Fibroblast of skin of left biceps (primary cell): ENCODE results near the gene GPR132.
A peak's percentile ranks its signal among the peaks of the same experiment; 100 is the strongest.

ENCODE experiments used
- DNase-seq, 2 experiments: peaks; one replicate each; pipeline ENCODE4 v3.0.0-alpha.2; 2013; ENCODE audit warnings: low read depth in 2 of 2

The GPR132 gene

GRCh38 chr14:105020815-105021655 is 44.2 kb downstream of the GPR132 start, which contains the start of gene CDCA4:
Gene CDCA4 (minus strand): TSS chr14:105021083. CDS start chr14:105011929, 9,154 bp downstream.
- DNase-seq, result peak; percentile 91 to 93

DNA sequence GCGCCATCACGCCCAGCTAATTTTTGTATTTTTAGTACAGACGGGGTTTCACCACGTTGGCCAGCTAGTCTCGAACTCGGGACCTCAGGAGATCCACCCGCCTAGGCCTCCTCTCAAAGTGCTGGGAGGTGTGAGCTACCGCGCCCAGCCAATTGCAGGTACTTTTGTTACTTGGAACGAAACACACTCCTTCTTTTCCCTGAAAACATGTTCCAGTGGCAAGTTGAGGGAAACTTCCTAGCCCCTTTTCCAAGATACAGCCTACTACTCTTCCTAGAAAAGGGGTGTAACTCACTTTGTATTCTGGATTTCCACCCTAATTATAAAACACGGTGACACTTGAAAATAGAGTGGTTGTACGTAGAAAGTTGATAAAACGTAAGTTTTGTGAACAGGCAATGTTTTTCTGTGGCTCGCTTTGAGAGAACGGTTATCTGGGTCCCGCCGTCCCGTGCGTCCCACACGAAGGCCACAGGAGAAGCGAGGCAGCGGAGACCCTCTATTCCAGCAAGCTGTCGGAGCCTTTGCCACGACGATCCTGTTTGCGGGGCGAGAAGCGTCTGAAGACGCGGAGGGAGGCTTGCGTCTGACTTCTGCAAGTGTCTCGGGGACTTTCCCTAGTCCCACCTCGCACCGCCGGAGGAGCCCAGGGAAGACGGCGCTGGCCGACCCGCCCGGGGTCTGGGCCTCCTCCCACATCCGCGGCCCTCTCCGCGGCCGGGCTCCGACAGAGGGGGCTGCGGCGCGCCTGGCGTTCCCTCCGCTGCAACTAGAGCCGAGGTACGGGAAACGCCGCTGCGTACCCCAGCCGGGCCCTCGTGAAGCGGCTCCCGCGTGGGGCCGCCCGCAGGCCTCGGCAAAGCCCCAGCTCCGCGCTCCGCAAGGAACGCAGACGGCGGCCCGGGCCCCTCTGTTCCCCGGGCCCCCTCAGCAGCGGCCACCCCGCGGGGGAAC is 45.1 kb downstream of the GPR132 start:
- no peak for DNase-seq

DNA sequence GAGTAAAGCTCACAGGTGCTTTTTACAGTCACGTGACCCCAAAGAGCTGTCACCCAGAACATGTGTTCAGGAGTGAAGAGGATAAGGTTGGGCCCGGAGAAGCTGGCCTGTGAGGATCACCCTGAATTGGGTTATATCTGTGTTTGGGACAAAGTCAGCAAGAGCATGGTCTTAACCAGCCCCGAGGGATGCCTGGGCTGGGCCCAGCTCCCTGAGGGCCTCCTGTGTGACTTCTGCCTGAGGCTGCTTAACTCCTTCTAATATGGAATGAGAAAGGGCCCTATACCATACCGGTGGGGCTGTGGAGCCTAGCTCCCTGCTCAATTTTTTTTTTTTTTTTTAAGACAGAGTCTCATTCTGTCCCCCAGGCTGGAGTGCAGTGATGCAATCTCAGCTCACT is 46.8 kb downstream of the GPR132 start:
- DNase-seq, result no peak

GRCh38 chr14:105015905-105016304 is 49.3 kb downstream of the GPR132 start:
- no peak for DNase-seq

DNA sequence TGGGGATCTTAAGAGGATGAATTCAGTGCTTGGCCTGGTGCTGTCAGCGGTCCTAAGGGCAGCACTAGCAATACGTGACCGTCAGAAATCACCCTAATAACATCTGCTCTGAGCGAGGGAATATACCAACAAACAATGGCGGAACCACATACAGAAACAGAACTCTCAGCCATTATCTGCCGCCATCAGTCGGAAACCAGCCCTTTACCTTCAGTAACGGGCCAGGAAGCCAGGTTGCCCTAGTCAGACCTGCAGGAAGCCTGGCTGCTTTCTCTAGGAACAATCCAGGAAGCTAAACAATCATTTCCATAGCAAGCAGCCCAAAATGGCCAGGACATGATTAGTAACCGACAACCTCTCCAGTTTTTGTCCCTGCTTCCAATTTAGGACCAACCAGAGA is 50.0 kb downstream of the GPR132 start:
- no peak for DNase-seq

DNA sequence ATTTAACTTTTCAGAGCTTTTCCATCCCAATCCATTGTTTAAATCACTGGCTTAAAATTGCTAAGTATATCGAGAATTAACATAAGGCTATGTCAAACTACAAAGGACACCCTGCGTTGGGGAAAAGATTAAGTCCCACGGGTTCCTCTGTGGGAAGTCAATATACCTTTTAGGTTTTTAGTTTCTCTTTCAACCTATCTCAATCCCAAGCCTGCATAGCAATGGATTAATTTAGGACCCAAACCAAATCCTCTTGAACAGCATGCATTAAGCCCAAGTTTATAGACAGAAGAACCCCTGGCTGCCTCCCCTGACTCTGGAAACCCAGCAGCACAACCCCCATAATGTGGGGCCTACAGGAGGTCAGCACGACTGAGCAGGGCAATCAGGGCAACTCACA is 50.6 kb downstream of the GPR132 start:
- no peak for DNase-seq

GRCh38 chr14:105014032-105014431 is 51.2 kb downstream of the GPR132 start:
- no peak for DNase-seq

- no peak for DNase-seq
Observed at GRCh38 chr14:105013150-105013785, 52.0 kb downstream of the GPR132 start.

GRCh38 chr14:105012171-105012985 is 52.9 kb downstream of the GPR132 start:
- DNase-seq, result no peak

DNA sequence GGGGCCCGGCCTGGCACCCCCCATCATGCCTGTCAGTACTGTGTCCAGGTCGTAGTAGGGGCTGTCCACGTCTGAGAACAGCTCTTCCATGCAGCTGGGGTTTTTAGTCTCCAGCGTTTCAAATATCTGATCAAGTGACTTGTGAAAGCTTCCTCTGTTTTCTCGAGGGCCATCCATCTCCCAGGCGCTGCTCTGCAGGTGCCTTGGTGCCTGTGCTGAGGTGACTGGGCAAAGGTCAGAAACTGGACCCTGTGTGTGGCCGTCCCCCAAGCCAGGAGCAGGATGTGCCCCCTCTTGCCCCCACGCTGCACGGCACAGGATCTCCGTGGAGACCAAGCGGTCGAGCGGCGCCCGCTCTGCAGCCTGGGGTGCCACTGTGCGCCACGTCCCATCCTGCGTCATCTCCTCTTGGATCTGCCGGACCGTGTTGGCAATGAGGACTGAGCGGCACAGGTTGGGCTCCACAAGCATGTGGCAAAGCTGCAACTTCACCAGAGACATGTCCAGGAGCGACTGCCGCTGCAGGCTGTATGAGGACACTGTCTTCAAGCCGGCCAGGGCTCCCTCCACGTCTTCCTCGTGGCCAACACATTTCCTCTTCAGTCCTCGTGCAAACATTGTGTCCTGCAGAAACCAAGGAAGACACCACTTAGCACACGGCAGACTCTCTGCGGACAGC is 53.8 kb downstream of the GPR132 start:
- no peak for DNase-seq

GRCh38 chr14:105010891-105011291 is 54.3 kb downstream of the GPR132 start:
- no peak for DNase-seq

- DNase-seq, result no peak
Observed at GRCh38 chr14:105010106-105010505, 55.1 kb downstream of the GPR132 start.

DNA sequence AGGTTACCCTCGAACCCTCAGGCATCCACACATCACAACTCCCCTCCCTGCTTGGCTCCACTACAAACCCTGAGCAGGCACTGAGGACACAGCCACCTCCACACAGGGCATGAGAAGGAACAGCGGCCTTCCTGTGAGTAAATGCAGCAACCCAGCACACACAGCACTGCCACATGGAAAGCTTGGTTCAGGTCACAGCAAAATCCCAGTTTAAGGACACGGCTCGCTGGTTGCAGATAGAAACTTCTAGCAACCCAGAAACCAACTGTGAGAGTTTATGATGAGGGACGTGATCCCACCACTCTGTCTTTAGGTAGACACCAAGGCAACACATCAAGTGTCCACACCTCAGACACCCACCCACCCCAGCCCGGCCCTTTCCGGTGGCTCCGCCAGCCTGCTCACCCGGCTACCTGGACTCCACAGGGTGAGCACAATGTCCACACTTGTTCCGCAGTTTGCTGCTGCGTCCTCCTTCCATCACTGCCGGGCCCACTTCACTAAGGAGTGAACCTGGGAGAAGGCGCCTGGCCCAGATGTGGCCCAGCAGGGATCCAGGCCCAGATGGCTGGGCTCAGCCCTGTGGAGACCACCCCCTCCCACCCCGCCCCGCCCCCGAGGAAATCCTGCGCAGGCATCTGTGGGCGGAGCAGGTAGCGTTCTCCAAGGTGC is 57.5 kb downstream of the GPR132 start:
- no peak for DNase-seq

- DNase-seq, result no peak
Observed at GRCh38 chr14:105006831-105007592, 58.2 kb downstream of the GPR132 start.

DNA sequence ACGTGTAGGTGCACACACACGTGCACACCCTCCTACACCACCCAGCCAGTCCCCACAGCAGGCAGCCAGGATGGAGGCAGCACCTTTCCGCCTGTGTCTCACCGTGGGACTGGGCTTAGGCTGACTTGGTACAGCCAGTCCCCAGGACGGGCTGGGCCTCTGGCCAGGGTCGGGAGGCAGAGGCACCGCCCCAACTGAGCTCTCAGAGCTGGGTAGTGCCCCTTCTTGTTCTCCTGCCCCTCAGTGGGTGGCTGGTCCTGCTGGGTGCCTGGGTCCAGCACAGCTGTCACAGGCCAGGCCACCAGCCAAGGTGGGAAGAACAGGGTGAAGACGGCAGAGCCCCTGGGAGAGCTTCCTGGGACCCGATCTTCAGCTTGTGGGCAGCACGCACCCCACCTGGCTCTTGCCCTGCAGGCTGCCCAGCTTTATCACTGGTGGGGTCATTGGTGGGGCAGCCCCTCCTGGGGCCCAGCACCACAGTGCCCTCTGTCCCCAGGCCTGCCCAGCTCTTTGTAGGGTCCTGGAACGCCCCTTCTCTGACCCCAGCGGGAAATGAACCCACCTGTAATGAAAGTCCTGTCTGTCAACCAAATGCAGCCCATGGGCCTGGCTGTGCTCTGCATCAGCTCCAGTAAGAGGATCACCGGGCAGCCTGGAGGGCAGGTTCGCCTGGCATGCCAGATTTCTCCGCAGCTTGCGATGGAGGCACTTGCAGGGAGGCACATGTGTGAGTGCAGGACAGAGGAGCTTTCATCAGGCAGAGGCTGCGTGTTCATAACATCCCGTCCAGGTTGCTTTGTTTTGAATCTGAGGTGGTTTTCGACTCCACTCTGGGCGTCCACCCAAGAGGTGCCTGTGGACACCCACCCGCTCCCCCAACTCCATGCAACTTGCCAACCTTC is 59.0 kb downstream of the GPR132 start:
- no peak for DNase-seq

DNA sequence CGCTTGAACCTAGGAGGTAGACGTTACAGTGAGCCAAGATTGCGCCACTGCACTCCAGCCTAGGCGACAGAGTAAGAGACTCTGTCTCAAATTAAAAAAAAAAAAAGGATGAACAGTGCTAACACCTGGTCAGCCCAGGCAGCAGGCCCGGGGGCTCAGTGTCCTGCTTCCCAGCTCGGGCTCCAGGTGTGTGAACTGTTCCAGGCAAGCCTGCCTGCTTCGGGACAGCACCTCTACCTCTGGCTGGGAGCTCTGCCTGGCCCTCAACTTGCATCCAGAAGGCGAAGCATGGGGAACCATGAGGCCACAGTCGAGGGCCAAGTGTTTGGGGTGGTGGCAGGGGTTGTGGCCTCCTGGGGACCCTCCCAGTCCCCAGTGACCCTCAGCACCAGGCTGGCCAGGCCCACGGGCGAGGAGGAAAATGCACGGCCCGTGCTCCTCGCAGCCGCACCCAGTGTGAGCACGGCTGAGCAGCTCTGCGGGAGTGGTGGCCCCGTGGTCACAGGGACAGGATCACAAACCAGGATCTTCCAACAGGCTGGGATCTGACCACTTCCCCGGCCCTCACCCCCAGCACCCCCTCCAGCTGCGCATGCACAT is 59.8 kb downstream of the GPR132 start:
- DNase-seq, result no peak
